ENCODE results near the gene RAI1.
"Not testable (repeated sequence)": the region's sequence is repeated elsewhere in the genome, so short reads cannot be mapped to it uniquely, and the experiment has no call there.

The RAI1 gene

DNA sequence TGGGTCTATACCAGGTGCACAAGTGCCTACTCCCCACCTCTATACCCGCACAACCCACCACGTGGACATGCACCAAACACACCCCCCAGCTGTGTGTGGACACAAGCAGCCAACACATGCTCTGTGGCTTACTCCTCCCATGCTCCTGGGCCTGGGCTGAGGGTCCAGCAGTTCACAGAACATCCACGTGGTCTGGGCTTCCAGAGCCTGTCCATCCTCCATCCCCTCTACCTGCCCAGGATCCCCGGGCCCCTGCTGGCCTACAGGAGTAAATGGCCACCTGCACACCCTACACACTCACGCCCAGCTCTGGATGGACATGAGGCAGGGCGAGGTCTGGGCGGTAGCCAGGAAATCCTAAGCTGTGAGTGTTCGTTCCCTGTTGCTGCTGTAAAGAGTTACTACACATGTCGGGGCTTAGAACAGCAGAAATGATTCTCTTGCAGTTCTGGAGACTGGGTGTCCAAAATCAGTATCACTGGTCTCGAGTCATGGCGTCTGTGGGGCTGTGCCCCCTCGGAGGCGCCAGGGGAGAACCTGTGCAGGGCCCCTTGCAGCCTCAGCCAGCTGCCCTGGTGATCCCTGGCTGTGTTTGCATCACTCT is 15.0 kb upstream of the RAI1 start:
- no peak for FAIRE-seq

DNA sequence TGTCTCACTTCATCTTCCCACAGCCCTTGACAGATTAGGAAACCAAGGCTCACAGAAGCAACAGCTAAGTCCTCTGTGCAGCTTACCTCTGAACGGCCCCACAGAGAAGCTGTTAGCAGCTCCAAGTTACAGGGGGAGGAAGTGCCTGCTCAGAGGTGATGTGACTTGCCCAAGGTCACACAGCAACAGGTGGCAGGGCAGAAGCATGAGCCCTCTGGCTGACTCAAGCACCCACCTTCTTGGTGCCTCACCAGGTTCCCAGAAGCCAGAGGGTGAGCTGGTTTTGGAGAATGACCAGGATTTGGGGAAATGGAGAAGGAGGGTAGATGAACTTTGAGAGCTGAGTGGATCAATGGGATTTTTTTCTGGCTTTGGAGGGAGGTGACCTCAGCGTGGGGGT is 14.0 kb upstream of the RAI1 start:
- FAIRE-seq = no peak

DNA sequence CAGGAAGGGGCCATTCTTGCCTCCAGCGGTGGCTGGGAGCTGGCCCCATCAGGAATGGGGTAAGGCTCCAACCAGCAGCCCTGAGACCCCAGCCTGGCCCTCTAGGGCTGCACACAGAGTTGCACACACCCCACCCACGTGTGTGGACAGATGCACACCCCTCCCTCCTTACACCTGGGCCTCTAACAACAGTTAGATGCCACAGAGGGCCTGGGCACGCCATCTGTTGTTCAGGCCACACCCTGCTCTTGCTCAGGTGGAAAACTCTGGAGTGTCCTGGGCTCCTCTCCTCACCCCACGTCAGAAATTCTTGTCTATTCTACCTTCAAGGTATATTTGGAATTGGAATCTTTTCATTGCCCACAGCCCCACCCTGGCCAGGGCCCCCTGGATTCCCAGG is 13.3 kb upstream of the RAI1 start:
- FAIRE-seq = no peak

DNA sequence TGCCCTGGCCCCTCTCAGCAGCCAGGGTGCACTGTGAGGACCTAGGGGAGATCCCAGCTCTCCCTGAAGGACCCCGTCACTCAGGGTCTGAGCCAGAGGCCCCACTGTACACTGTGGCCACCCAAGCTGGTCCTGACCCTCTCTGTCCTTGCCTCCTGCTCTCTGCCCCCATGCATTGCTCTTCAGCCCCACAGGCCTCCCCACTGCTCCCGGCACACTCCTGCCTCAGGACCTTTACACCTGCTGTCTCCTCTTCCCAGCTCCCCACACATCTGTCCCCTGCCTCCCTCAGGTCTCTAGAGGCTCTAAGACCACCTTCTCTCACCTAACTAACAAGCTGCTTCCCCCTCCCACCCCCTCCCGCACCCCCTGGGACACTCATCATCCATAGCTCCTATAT is 12.9 kb upstream of the RAI1 start:
- FAIRE-seq = no peak

DNA sequence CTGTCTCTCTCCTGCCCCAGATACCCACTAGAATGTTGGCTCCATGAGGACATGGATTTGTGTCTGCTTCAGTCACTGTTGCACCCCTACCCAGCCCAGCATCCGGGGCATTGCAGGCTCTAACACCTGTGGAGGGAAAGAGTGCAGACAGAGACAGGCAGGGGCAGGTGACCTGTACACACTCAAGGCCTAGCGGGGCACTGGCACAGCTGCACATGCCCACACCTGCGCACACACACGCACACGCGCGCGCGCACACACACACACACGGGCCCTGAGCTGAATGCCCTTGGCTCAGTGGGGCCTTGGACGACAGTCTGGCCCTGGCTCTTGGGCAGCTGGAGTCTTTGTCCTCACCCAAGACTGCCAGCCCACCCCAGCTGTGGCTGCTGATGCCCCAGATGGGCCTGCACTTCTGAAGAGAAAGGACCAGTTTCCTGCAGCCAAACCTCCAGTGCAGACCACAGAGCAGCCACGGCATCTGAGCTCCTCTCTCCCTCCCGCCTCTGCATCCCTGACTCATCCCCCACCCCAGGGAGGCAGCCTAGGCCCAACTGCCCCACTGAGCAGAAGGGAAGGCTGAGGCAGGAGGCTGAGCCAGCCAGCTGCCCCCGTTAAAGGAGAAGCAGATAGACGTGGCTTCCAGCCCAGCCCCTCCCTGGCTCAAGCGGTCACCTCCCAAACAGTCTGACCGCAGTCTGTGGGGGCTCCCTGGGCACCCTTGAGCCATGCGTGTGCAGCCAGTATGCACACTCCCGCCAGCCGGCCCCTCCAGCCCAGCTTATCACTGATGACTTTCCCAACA is 12.3 kb upstream of the RAI1 start:
- no peak for FAIRE-seq

DNA sequence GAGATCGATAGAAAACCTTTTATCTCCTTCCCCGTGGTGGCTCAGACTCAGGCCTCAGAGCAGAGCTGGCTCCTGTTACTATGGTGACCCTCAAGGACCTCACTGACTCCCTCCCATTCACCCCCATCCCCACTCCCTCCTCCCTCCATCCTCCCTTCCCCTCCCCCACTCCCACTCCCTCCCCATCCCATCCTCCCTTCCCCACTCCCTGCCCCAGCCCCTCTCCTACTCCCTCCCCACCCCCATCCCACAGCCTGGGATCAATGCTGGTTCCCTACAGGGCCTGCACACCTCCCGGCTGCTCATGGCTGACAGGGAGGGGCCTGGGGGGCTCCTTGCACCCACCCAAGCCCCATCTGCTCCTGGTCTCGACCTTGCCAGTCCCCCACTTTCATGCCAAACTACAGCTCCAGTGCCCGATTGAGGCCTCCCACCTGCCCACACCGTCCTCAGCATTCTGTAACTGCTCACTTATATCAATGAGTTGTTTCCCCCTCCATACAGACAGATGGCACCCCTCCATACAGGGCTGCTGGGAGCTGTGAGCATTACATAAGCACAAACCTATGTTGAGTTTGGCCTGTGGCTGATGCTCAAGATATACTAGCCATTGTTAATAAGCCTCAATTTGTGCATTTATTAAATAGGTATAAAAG is 11.6 kb upstream of the RAI1 start:
- FAIRE-seq = no peak

DNA sequence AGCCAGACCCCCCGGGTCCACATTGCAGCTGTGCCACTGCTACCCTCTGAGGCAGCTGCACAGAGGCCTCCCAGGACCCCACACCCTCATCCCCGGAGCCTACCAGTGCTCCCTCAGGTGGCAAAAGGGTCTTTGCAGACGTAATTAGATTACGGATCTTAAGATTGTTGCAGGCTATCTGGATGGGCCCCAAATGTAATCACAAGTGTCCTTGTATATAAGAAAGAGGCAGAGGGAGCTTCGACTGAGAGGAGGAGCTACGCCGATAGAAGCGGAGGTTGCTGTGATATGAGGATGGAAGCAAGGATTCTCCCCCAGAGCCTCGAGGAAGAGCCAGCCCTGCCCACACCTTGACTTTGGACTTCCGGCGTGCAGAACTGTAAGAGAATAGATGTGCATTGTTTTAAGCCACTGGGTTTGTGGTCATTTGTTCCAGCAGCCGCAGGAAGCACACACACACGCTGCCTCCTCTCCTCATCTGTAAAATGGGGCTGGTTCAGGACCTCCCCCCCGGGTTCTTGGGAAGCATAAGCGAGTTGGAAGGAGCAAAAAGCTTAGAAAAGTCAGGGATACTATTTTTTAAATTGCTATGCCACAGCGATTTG is 10.5 kb upstream of the RAI1 start:
- FAIRE-seq = no peak

DNA sequence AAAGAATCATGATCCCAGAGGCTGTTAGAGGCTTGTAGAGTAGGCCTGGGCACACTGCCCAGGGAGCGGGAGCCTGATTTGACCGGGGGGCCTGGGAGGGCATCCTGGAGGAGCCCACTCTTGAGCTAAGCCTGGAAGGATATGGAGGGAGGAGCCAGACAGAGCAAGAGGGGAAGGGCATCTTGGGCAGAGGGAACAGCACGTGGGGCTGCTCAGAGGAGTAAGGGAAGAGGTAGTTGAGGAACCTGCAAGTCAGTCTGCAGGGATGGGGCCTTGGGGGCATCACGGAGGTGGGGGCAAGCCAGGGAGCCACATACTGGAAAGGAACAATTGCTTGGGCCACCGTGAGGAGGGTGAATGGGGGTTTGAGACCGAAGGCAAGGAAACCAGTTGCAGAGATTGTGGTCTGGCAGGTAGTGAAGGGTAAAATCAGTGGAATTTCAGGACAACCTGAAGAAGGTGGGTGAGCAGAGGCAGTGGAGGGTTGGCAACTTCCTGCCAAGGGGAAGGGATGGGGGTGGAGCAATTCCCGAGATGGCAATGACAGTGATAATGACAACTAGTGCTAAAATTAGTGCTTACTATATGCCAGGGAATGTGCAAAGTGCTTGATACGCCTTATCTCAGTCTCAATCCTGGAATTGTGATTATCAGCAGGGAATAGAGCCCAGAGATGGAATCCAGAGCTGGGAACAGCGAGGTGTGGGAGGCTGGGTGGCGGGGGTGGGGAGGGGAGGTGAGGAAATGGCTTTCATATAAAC is 9.7 kb upstream of the RAI1 start:
- FAIRE-seq = no peak

DNA sequence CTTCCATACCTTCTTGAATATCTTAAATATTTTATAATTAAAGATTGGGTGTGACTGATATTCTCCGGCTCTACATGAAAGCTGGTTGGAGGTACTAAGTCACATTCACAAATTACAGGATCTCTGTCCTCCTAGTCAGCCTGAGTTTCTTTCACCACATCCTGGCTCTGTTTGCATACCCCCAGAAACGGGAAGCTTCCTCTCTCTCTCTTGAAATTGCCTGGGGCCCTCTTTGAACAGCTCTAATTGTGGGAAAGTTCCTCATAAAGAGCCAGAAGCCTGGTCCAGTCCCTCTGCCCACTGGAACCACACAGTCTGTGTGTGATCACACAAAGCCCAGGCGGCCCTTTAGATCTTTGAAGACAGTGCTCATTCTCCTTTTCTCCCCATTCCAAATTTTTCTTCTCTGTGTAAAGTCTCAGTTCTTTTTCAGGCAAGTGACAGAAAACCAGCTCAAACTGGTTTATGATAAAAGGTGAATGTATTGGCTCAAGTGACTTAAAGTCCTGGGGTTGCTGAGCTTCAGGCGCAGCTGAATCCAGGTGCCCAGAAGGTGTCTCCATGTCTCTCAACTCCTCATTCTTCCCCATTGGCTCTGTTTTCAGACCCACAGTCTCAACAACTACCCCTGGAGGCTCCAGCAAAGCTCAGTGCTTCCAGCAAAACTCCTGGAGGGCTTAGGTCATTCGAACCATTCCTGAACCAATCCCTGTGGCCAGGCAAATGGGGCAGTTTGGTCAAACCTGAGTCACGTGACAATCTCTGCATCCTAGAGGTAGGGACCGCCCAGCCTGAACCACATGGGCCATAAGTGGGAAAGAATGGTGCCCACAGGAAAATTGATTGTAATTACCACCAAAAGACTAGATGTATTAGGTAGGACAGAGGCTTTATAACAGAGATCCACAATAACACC is 8.5 kb upstream of the RAI1 start:
- FAIRE-seq = no peak

DNA sequence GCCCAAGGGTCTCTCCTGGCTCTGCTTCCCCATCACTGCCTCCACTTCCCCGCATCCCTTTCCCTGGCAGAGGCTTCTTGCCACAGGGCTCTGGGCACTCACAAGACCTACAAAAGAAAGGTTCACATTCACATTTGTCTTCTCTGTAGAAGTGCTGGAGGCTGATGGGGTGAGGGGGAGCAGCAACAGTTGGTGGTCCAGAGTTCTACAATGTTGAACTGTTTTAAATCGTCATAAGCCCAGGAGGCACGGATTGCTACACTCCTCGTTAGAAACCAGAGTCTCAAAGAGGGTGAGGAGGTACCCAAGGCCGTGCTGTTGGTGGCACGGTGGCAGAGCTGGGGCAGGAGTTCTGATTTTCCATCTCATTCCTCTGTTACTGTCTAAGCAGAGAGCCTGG is 5.8 kb upstream of the RAI1 start:
- FAIRE-seq = no peak

DNA sequence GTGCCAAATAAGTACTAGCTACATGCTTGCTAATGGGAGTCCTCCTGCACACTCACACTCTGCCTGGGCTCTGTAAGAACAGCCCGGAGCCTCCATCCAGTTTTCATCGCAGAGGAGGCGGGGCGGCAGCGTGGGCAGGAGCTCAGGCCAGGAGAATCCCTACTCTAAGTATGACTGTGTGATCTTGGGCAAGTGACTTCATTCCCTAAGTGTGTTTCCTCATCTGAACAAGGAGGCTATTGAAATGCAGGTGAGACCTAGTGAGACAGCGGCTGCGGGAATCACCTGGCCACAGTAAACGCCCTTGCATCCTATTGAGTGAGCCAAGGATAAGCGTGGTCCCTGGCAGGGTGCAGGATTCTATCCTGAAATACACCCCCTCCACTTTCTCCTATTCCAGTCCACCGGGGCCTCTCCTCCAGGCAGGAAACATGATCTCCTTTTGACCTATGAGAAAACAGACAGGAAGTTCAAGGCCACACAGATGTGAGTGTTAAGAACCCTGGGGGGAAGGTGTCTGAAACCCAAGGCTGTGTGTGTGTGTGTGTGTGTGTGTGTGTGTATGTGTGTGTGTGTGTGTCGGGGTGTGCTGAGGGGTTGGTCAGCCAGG is 5.2 kb upstream of the RAI1 start:
- FAIRE-seq = no peak

DNA sequence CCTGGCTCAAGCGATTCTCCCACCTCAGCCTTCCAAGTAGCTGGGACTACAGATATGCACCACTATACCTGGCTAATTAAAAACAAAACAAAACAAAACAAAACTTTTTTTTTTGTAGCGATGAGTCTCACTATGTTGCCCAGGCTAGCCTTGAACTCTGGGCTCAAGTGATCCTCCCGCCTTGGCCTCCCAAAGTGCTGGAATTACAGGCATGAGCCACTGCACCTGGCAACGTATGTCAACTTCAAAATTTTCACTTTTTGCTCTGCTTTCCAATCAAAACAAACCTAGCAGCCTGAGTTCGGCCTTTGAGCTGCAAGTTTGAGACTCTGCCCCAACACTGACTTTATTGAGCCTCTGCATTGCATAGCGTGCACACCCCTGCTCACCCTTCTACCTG is 4.5 kb upstream of the RAI1 start:
- no peak for FAIRE-seq

DNA sequence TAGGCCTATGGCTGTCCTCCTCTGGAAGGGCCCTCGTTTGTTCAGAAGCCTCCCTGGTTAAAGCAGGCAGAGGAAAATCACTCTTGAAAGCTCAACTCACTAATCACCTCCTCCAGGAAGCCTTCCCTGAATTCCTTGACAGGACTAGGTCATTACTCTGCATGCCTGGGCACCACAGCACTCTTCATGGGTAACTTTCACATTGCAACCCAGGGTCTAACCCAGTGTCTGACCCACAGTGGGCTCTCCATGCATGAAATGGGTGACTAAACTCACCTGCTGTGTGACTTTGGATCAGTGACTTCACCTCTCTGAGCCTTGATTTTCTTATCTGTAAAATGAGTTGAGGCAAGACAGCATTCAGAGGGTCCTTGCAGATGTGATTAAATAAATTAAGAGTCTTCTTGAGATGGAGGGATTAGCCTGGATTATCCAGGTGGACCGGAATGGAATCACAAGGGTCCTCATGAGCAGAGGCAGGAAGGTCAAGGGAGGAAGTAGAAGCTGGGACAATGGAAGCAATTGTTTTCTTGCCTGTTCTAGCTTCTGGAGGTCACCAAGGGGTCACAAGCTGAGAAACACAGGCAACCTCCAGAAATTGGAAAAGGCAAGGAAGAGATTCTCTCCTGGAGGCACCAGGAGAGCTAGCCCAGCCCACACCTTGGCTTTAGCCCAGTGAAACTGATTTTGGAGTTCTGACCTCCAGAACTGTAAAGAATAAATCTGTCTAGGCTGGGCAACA is 3.8 kb upstream of the RAI1 start:
- FAIRE-seq = no peak

DNA sequence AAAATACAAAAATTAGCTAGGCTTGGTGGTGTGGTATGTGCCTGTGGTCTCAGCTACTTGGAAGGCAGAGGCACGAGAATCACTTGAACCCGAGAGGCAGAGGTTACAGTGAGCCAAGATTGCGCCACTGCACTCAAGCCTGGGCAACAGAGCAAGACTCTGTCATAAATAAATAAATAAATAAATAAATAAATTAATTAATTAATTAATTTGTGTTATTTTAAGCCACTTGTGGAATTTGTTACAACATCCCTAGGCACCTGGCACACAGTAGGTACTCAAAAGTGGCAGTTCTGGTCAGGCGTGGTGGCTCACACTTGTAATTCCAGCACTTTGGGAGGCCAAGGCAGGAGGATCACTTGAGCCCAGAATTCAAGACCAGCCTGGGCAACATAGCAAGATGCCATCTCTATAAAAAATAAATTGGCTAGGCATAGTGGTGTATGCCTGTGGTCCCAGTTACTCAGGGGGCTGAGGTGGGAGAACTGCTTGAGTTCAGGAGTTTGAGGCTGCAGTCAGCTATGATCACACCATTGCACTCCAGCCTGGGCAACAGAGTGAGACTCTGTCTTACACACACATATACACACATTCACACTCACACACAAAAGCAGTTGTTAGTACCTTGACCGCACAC is 3.1 kb upstream of the RAI1 start:
- FAIRE-seq = not testable (repeated sequence)

DNA sequence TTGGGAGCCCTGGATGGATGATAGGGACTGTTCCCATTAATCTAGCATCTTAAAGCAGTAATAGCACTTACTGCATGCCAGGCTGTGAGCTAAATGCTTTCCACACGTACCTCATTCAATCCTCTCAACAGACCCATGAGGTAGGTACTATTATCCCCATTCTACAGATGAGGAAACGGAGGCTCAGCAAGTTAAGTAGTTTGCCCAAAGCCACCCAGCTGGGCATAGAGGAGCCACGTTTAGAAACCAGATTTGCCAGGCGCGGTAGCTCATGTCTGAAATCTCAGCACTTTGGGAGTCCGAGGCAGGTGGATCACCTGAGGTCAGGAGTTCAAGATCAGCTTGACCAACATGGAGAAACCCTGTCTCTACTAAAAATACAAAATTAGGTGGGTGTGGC is 2.0 kb upstream of the RAI1 start:
- no peak for FAIRE-seq

DNA sequence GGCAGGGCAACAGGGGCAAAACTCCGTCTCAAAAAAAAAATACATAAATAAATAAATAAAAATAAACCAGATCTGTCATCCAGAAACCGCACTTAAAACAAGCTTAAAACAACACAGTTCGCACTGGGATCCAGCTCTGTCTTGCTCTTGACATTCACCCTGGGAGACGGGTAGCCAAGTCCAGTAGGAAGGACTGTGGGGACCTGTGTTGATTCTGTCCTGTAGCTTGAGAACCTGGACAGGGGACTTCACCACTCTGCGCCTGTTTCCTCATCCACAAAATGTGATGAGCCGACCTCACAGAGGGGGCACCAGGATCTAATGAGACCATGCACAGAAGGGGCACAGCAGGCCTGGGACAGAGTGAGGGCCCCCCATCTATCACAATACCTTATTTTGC is 1.5 kb upstream of the RAI1 start:
- FAIRE-seq = no peak

DNA sequence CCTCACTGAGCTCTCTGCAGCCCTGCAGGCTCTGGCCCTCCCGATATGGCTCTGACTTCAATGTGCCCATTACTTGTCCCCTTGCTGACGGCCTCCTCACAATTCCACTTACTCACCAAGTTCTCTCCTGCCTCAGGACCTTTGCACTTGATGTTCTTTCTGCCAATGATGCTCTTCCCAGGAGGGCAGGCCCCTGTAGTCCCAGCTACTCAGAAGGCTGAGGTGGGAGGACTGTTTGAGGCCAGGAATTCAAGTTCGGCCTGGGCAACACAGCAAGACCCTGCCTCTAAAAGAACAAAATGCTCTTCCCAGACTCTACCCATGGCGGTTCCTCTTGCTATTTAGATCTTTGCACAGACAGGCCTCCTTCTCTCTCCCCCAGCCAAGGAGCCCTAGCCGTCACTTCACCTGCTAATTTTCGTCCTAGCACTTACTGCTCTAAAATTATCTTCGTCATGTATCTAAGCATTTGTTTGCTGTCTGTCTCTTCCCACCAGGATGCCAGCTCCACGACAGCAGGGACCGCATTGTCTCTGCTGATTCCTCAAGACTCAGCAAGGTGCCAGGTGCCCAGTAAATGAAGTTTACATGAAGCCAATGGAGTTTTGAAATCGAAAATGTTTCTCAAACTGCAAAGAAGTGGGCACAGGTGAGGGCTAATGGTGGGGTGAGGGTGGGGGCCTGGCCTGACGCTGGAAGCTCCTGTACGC is 626 bp upstream of the RAI1 start:
- FAIRE-seq = no peak

DNA sequence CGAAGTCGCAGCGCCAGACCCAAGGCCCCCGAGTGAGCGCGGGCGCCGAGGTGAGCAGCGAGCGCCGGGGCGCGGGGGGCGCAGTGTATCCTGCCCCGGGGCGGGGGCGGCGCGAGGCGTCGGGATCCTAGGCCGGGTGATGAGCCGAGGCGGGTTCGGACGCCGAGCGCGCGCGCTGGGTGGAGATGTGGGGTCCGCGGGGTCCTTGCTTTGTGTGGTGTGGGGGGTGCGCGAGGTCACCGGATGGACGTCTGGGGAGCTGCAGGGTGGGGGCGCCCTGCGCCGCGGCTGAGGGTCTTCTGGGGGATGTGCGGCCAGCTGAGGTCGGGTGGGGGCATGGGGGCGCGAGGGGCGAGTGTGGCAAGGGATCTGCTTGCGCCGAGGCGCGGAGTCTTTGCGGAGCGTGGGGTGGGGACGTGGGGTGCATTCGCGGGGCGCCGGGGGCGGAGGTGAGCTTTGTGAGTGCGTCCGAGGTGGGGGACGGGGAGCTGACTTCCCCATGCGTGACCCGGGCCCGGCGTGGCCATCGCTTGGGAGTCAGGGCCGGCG is 560 bp downstream of the RAI1 start:
- no peak for FAIRE-seq

DNA sequence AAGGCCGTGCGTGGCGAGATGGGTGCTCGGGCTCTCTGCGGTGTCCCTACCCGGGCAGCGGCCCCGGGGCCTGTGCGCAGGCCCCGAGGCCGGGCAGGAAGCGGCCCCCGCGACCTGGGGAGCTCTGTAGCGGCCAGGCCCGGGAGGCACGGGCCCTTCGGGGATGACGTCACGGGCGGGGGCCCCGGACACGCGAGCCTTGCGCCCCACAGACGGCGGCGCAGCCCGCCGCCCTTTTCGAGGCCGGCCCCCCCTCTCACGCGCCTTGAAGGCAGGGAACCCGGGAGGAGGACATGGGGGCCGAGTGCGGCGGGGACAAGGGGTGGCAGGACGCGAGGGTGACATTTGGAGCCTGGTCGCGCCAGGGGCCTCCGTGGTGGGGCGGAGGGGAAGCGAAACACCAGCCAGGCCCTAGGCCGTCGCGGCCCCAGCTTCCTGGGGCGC is 1.1 kb downstream of the RAI1 start:
- no peak for FAIRE-seq

Data from endometrium (tissue), 2 donors.